ENCODE results near the gene C8B.

C8B gene

GRCh38 chr1:56897150-56898004 is 68.4 kb downstream of the C8B start:
- no peak for DNase-seq

- DNase-seq: no peak
These were observed 71.8 kb downstream of the C8B start for GRCh38 chr1:56894014-56894413.

- DNase-seq: no peak
These were observed 75.6 kb downstream of the C8B start for GRCh38 chr1:56890229-56890628.

- no peak for DNase-seq
These were observed 84.4 kb downstream of the C8B start for GRCh38 chr1:56881417-56881816.

- no peak for DNase-seq
These were observed 85.0 kb downstream of the C8B start for GRCh38 chr1:56880774-56881173.

Measured in C1 segment of cervical spinal cord (tissue), 14 donors.